Peyer's patch (tissue), 4 donors: ENCODE measurements around the gene BRAT1.

ENCODE experiments used
- CTCF ChIP-seq, 6 experiments: fragments of 450-650 bp in 4 of 6; fragments of 200-600 bp in 2 of 6; sonication (generic) in 1 of 6; IDR thresholded peaks; one replicate each; pipeline ENCODE4 v1.5.1; 2017 to 2019; ENCODE audit warnings: antibody characterized with exemption in 6 of 6, mild to moderate bottlenecking in 3 of 6, moderate library complexity in 1 of 6
- POLR2A ChIP-seq, 2 donors: fragments of 450-650 bp; IDR thresholded peaks; one replicate each; pipeline ENCODE4 v1.5.1; 2017; ENCODE audit warnings: antibody characterized with exemption in 2 of 2, mild to moderate bottlenecking in 2 of 2, moderate library complexity in 2 of 2

- TF ChIP-seq CTCF (IDR thresholded peaks at IDR 0.05) (no peak), POLR2A (IDR thresholded peaks at IDR 0.05) (no peak)
Observed at GRCh38 chr7:2488681-2489080, 66.6 kb downstream of the BRAT1 start.
